ENCODE data around the gene BCAS3. TPM values are rescaled to one million over a fixed set of nuclear protein-coding genes. Genes with fewer than 3 reads are reported as not detected.
A peak's percentile ranks its signal among the peaks of the same experiment; 100 is the strongest.

Gene BCAS3
- total and polyA plus RNA-seq, 12 donors: 6.1 to 21.8 (median 17.2) TPM

DNA sequence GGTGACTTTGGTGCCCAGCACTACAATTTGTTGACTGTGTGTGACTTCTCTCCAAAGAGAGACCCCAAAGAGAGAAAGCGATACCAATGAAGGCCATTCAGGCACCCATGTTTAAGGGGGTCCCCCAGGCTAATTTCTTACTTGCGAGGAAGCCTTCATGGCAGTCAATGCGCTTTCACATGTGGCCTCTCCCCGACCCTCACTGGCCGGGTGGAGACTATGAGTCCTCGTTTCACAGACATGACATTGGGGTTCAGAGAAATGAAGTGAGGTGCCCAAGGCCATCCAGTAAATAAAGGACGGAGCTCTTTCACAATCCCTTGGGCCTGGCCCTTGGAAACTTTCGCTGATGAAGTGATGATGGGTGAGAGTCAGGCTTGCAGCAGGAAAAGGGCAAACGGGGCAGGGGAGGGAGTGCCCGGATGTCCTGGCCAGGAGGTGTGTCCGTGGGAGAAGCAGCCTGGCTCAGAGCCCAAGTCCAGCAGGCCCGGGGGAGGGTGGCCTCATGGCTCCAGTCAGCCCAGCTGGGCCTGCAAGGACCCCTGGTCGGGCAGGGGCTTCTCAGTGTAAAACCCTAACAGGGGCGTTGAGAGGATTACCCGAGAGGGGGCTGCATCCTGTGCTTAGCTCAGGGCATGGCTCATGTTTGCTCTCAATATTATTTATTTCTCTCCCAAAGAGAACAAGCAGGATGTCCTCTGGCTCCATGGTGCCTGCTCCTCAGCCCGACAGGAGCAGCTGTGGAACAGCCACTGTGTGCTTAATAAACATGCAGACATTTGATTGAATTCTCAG, 736.7 kb downstream of the BCAS3 start:
- DNase-seq: peak in 1 of 2 donors; percentile 13
- H3K27me3 ChIP-seq: peaks cover 0 to 61% (median 13%) of the 10 kb centered on the region in 7 donors
- peak overlapping the region in 1 of 10 donors; percentile 73 for H3K4me3 ChIP-seq
- intact Hi-C loops (cut with DNase I): loop anchor here in 7 of 10 donors (5.0 to 10.0 kb wide), 7 partner anchors 138 to 700 kb away; partner anchors contain the start of gene MED13 (in 2 of the 7)
- ATAC-seq: no peak
- H3K9me3 ChIP-seq: no peaks in the 10 kb centered on the region
- H3K4me1 ChIP-seq: peaks cover 5 to 71% (median 52%) of the 10 kb centered on the region in 9 donors
- TF ChIP-seq, protein P1, sequence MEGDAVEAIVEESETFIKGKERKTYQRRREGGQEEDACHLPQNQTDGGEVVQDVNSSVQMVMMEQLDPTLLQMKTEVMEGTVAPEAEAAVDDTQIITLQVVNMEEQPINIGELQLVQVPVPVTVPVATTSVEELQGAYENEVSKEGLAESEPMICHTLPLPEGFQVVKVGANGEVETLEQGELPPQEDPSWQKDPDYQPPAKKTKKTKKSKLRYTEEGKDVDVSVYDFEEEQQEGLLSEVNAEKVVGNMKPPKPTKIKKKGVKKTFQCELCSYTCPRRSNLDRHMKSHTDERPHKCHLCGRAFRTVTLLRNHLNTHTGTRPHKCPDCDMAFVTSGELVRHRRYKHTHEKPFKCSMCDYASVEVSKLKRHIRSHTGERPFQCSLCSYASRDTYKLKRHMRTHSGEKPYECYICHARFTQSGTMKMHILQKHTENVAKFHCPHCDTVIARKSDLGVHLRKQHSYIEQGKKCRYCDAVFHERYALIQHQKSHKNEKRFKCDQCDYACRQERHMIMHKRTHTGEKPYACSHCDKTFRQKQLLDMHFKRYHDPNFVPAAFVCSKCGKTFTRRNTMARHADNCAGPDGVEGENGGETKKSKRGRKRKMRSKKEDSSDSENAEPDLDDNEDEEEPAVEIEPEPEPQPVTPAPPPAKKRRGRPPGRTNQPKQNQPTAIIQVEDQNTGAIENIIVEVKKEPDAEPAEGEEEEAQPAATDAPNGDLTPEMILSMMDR (IDR thresholded peaks at IDR 0.05): no peak
- no peaks in the 10 kb centered on the region for H3K36me3 ChIP-seq
- H3K27ac ChIP-seq: peak overlapping the region in 5 of 10 donors; percentile 13 to 47 (median 15)
- WGBS, 2 donors: 54 to 60% methylated on average over 16 of the region's 16 CpGs

DNA sequence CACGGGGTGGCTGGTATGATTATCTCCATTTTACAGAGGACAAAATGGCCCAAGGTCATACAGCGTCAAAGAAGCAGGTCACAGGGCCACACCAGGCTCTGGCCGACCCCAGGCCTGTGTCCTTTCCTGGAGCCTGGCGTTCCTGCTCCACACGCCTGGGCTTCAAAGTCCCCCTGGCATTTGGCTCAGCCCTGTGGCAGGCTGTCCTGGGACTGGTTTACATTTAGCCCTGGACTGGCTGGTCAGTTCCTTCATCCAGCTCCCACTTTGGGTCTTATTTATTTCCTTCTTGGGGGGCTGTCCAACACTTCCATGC, 737.2 kb downstream of the BCAS3 start:
- H3K27me3 ChIP-seq: peaks cover 0 to 61% (median 16%) of the 10 kb centered on the region in 7 donors
- no peak for ATAC-seq
- no peak overlapping the region for H3K4me3 ChIP-seq
- H3K27ac ChIP-seq: peak overlapping the region in 3 of 10 donors; percentile 15 to 47 (median 17)
- intact Hi-C loops (cut with DNase I): loop anchor here in 9 of 10 donors (5.0 to 10.0 kb wide), 7 partner anchors 137 to 700 kb away; partner anchors contain the start of gene MED13 (in 2 of the 9)
- TF ChIP-seq, protein P1 (IDR thresholded peaks at IDR 0.05): no peak
- H3K9me3 ChIP-seq: no peaks in the 10 kb centered on the region
- DNase-seq: no peak
- H3K4me1 ChIP-seq: peaks cover 4 to 68% (median 49%) of the 10 kb centered on the region in 9 donors
- 76 to 78% methylated on average over 5 of the region's 5 CpGs for WGBS, 2 donors
- H3K36me3 ChIP-seq: no peaks in the 10 kb centered on the region

DNA sequence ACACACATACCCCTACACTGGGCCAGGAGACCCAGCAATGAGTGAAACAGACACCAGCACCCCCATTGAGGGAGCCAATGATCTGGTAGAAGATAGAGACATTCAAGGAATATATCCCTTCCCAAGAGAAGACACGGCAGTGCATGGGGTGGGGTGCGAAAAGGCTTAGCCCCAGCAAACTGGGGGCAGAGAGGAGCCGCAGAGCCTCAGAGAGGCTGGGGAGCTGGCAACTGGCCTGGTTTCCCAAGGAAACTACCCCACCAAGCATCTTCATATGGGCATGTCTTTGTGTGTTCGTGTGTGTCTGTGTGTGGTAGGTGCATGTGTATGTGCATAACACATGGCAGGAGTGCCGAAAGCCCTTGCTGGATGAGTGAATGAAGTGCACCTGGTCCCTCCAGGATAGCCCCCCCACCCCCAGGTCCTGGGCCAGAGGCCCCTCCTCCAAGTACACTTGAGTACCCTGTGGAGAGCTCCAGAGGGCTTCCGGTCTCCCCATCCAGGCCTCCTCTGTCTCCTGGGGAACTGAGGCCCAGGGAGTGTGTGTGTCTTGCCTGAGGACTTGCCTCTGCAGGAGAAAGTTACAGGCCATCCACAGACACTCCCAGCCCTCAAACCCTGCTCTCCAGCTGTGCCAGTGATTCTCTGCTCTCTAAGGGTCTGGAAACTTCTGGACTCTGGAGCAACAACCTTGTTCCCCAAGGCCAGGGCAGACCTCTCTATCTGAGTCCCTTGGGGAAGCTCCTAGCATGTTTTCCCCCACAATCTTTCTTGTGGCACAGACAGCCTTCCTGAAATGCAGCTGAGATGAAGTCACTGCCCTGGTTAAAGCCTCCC, 737.9 kb downstream of the BCAS3 start:
- Histone ChIP-seq H3K27ac (peak overlapping the region in 2 of 10 donors; percentile 14 to 56), H3K27me3 (peaks cover 0 to 61% (median 21%) of the 10 kb centered on the region in 7 donors), H3K4me3 (no peak overlapping the region), H3K4me1 (peaks cover 3 to 61% (median 42%) of the 10 kb centered on the region in 9 donors), H3K9me3 (no peaks in the 10 kb centered on the region), H3K36me3 (no peaks in the 10 kb centered on the region)
- WGBS, 2 donors: 94 to 99% methylated on average over 6 of the region's 6 CpGs
- ATAC-seq (no peak), DNase-seq (no peak)
- intact Hi-C loops (cut with DNase I): loop anchor here in 7 of 10 donors (2.0 to 10.0 kb wide), 8 partner anchors 135 to 701 kb away; partner anchors contain the start of gene MED13 (in 1 of the 7)
- TF ChIP-seq, protein P1 (IDR thresholded peaks at IDR 0.05): no peak

DNA sequence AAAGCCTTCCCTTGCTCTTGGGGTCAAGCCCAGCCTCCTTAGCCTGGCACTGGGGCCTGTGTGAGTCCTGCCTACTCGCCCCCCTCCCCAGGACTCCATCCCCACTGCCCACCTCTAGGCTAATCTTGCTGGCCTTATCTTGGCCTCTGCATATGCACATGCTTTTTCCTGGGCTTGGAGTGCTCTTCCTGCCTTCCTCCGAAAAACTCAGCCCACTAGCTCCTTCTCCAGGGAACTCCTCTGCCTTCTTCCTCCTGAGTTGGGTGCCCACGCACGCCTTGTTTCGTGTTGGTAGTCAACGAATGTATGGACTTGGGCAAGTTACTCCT, 738.5 kb downstream of the BCAS3 start:
- DNase-seq: no peak
- no peak for ATAC-seq
- H3K4me3 ChIP-seq: peak overlapping the region in 6 of 10 donors; percentile 10 to 39 (median 36)
- peaks cover 0 to 61% (median 25%) of the 10 kb centered on the region in 7 donors for H3K27me3 ChIP-seq
- H3K36me3 ChIP-seq: no peaks in the 10 kb centered on the region
- no peaks in the 10 kb centered on the region for H3K9me3 ChIP-seq
- intact Hi-C loops (cut with DNase I): loop anchor here in 7 of 10 donors (2.0 to 10.0 kb wide), 8 partner anchors 135 to 701 kb away; partner anchors contain the start of gene MED13 (in 1 of the 7)
- WGBS, 2 donors: 64 to 83% methylated on average over 6 of the region's 6 CpGs
- H3K4me1 ChIP-seq: peaks cover 3 to 56% (median 39%) of the 10 kb centered on the region in 9 donors
- H3K27ac ChIP-seq: peak overlapping the region in 9 of 10 donors; percentile 13 to 69 (median 50)
- TF ChIP-seq, protein P1 (IDR thresholded peaks at IDR 0.05): no peak

All from heart right ventricle (tissue), 16 donors.